AG09319 (cell line): ENCODE data around the gene YWHAB.

ENCODE experiments used
- DNase-seq: peaks from one replicate; pipeline ENCODE4 v3.0.0-alpha.2; 2010; ENCODE audit warnings: low read depth; ENCODE audit errors: extremely low read depth
- CTCF ChIP-seq: IDR thresholded peaks from 2 replicates; pipeline ENCODE4 v1.5.1; 2011; ENCODE audit warnings: low read depth, mild to moderate bottlenecking, inconsistent platforms, low read length, moderate library complexity

YWHAB gene

GRCh38 chr20:44909872-44910689, 24.6 kb downstream of the YWHAB start, which contains the start of gene PABPC1L:
TSS of gene PABPC1L (plus strand) at chr20:44910060. CDS start at chr20:44910144, 84 bp downstream.
- no peak for TF ChIP-seq CTCF
- no peak for DNase-seq

GRCh38 chr20:44910690-44911262, 25.3 kb downstream of the YWHAB start:
- DNase-seq = no peak
- no peak for TF ChIP-seq CTCF

GRCh38 chr20:44911264-44911921, 25.9 kb downstream of the YWHAB start:
- TF ChIP-seq CTCF = peak; percentile 26
- DNase-seq = no peak

GRCh38 chr20:44912189-44912588, 26.7 kb downstream of the YWHAB start:
- TF ChIP-seq CTCF = no peak
- DNase-seq = no peak

GRCh38 chr20:44914924-44915323, 29.4 kb downstream of the YWHAB start:
- no peak for TF ChIP-seq CTCF
- DNase-seq = no peak

- no peak for TF ChIP-seq CTCF
- no peak for DNase-seq
These were observed 31.1 kb downstream of the YWHAB start for GRCh38 chr20:44916586-44916985.

- TF ChIP-seq CTCF = no peak
- no peak for DNase-seq
These were observed 31.9 kb downstream of the YWHAB start for GRCh38 chr20:44917399-44917798.
